GM18907 (cell line): ENCODE measurements around the gene COL4A6.

Experiments used
- ATAC-seq: cut with Tn5 transposase; IDR thresholded peaks from one replicate; pipeline ENCODE4 v1.9.1; 2021; ENCODE audit warnings: mild to moderate bottlenecking, moderate library complexity; ENCODE audit not compliant: unreplicated experiment

Gene COL4A6

GRCh38 chrX:108221301-108221864 lies 216.8 kb downstream of the COL4A6 start:
- ATAC-seq, result no peak

DNA sequence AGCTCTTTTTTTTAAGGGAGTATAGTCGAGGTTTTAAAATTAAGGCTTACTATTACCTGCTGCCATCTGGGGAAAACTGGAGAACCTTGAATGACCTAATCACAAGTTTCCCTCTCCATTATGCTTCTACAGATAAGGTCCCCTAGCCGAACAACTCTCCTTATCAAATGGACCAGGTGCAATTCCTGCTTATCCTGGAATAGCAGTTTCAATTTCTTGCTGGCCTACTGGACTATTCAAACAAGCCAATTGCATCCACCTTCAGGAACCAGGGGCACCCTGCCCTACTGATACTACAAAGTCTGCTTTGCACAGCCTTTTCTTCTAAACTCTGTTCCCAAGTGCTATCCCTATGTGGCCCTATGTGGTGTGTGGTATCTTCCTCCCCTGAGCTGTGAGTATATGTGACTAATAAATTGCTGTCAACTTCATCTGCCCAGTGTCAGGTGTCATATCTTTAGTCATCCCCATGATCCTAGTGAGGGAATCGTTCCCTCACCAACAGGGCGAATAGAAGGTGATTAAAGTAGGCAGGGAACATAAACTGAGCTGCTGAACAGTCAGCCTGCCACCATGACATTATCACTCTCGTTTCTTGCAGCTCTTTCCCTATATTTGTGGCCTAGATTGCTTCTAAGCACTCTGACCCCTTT lies 218.1 kb downstream of the COL4A6 start:
- ATAC-seq, result no peak

DNA sequence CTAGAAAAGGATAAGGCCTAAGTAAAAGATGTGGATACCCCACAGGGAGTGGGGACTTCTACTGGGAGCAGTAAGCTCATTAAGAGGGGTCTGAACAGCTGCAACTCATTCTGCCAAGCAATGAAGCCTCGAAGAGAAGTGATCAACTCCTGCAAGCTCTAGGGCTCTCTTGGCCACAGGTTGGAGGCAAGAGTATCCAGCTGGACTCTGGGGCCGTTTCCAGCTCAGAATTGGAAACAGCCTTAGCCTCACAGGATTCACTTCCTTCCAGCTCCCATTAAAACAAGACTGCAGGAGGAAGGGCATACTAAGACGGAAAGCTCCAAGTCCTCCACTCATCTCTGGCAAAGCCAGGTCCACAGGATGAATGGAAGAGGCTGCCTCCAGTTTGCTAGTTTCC lies 220.3 kb downstream of the COL4A6 start:
- ATAC-seq, result no peak

- ATAC-seq, result no peak
Observed at GRCh38 chrX:108216919-108217571, 221.2 kb downstream of the COL4A6 start.

GRCh38 chrX:108216405-108216804 lies 221.8 kb downstream of the COL4A6 start:
- peak; percentile 63 for ATAC-seq

DNA sequence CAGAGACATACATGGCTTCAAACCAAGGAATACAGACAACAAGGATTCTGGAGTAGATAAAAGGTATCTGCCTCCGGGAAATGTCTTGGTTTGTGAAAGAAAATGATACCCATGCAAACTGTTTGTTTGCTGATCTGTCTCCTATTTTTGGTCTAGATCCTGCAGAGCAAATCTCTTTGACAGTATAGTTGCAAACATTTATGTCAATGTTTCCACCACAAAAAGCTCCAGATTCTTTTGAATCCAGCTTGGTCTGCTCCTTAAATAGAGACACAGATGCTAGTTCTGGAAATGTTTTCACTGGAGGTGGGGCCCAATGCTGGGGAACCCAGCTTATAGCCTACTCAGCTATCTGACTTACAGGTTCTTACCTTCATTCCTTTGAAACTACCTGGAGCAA lies 226.9 kb downstream of the COL4A6 start:
- ATAC-seq, result no peak

DNA sequence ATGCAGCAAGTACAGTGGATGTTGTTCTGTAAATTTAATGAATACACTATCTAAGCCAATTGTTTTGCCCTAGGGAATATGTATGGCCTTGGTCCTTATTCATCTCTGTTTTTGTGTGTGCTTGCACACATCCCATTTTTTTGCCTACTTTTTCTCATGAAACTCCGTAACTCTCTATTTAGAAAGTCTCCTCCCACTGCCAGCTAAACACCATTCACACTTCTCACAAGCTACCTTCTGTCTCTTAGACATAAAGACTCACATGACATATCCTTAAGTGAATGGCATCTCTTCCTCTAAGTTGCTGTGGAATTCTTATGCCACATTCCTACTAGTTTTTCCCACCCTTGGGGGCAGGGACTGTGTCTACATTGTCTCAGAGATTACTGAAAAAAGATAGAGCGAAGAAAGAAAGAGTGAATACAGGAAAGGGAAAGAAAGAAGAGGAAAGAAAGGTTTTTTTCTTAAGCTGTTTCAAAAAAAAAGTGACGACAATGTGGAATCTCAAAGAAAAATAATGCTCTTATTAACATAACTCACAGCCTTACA lies 229.1 kb downstream of the COL4A6 start:
- ATAC-seq, result no peak

DNA sequence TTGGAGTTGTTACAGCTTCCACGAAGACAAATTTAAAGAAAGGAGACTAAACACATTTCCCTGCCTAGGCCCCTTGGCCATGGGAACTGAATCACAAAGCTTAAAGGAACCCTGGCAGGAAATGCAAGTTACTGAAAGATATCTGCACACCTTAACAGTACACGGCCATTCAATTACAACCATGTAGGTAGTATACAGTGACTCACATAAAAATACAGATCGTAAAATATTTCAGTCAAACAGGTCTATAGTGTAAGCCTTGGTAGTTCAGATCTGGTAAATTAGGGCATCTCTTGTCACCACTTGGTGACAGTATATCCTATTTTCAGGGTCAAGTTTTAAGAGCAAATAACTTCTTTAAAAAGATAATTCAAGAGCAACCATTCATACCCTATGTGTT lies 234.7 kb downstream of the COL4A6 start:
- ATAC-seq, result no peak

DNA sequence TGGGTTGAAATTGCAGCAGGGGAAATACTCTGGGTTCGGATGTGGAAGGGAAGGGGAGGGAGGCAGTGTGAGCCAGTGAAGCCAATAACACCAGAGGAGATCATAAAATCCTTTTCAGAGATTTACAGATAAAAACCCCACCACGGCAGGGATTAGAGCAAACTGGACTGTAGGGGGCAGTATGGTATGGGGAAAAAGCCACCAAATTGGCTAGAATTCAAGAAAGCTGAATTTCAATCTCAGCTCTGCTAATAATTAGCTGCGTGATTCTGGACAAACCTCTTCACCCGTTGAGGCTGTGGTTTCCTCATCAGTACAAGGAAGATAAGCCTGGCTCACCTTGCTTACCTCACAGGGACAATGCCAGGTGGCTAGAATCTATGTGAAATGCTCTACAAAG lies 238.5 kb downstream of the COL4A6 start:
- ATAC-seq, result peak; percentile 73

- no peak for ATAC-seq
Observed at GRCh38 chrX:108199041-108199440, 239.2 kb downstream of the COL4A6 start.

GRCh38 chrX:108198420-108198819 lies 239.8 kb downstream of the COL4A6 start:
- no peak for ATAC-seq

GRCh38 chrX:108186811-108187210 lies 251.4 kb downstream of the COL4A6 start:
- no peak for ATAC-seq

DNA sequence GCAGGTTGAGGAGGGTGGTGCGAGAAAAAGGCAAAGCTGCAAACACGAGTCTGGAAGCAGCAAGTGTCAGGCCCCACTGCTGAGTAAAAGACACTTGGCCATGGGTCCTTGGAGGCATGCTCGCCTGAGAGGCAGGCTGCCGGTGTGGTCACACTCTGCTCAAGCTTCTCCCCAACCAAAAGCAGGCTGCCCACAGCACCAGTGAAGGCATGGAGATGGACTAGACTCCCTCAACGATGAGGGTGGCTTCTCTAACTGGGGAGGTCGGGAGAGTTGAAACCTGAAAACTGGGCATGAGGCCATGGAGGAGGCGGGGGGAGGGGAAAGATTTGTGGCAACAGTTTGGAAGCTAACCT lies 260.1 kb downstream of the COL4A6 start:
- ATAC-seq, result no peak

- ATAC-seq, result no peak
Observed at GRCh38 chrX:108177351-108178142, 260.7 kb downstream of the COL4A6 start.

GRCh38 chrX:108173874-108174273 lies 264.3 kb downstream of the COL4A6 start:
- ATAC-seq, result no peak

GRCh38 chrX:108171671-108172070 lies 266.6 kb downstream of the COL4A6 start:
- no peak for ATAC-seq

DNA sequence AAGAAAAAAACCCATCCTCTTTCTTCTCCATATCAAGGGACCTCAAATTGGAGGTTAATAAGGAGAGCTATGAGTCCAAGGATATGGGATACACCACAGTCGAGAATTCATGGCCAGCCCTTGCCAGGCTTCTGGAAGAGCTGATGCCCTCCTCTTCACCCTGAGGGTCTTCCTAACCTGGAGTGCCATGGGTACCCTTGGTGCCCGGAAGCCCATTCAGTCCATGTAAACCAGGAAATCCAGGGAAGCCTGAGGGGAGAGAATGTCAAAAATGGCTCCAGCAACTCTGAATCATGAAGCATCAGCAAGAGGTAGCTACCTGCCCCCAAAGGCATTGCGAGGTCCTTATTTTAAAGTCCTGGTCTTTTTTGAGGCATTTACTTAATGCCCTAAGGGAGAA lies 268.5 kb downstream of the COL4A6 start:
- no peak for ATAC-seq

GRCh38 chrX:108168961-108169740 lies 269.1 kb downstream of the COL4A6 start:
- ATAC-seq, result no peak

GRCh38 chrX:108167211-108167872 lies 270.9 kb downstream of the COL4A6 start:
- no peak for ATAC-seq
